CD14-positive monocyte (primary cell): ENCODE data around the gene CLIC1. TPM values are rescaled to one million over a fixed set of nuclear protein-coding genes. Genes with fewer than 3 reads are reported as not detected.

ENCODE experiments used
- DNase-seq, 3 donors: peaks; one replicate each; pipeline ENCODE4 v3.0.0-alpha.2; 2011 to 2022
- H2AFZ ChIP-seq: 2 replicates; pipeline ENCODE4 v1.6.0; 2012; ENCODE audit warnings: mild to moderate bottlenecking, low read depth, low read length, inconsistent platforms; ENCODE audit not compliant: insufficient read depth, poor library complexity, severe bottlenecking
- H3K27ac ChIP-seq, 2 donors: 1 replicate in 1 of 2; 2 replicates in 1 of 2; pipeline ENCODE4 v1.5.1; 2012 to 2013; ENCODE audit warnings: low read length in 2 of 2, control low read depth in 1 of 2, inconsistent platforms in 1 of 2, low read depth in 1 of 2, mild to moderate bottlenecking in 1 of 2
- H3K27me3 ChIP-seq, 2 donors: one replicate each; pipeline versions ENCODE4 v1.6.0 to v1.6.1; 2011 to 2013; ENCODE audit warnings: low read length in 2 of 2; ENCODE audit not compliant: control insufficient read depth in 2 of 2, insufficient read depth in 2 of 2
- H3K36me3 ChIP-seq, 2 donors: replicated peaks in 1 of 2; 1 replicate in 1 of 2; 2 replicates in 1 of 2; pipeline versions ENCODE4 v1.5.1 to v1.6.1; 2012 to 2013; ENCODE audit warnings: low read length in 2 of 2, control low read depth in 1 of 2, inconsistent platforms in 1 of 2, mild to moderate bottlenecking in 1 of 2; ENCODE audit not compliant: insufficient read depth in 2 of 2, control insufficient read depth in 1 of 2
- H3K4me1 ChIP-seq, 2 donors: 1 replicate in 1 of 2; 2 replicates in 1 of 2; pipeline versions ENCODE4 v1.5.1 to v1.6.1; 2012 to 2013; ENCODE audit warnings: low read length in 2 of 2, control low read depth in 1 of 2, inconsistent platforms in 1 of 2, mild to moderate bottlenecking in 1 of 2, moderate library complexity in 1 of 2; ENCODE audit not compliant: insufficient read depth in 2 of 2, control insufficient read depth in 1 of 2
- H3K4me2 ChIP-seq: replicated peaks from 2 replicates; pipeline ENCODE3; 2012; ENCODE audit warnings: low read length, moderate library complexity, mild to moderate bottlenecking; ENCODE audit not compliant: poor library complexity, severe bottlenecking; ENCODE audit errors: extremely low read depth
- H3K4me3 ChIP-seq, 3 experiments: fragments of 200-600 bp in 1 of 3; sonication (generic) in 1 of 3; replicated peaks in 1 of 3; 1 replicate in 2 of 3; 2 replicates in 1 of 3; pipeline ENCODE4 v1.5.1; 2011 to 2013; ENCODE audit warnings: low read length in 3 of 3, mild to moderate bottlenecking in 3 of 3, control low read depth in 2 of 3, low read depth in 2 of 3, inconsistent platforms in 1 of 3, moderate library complexity in 1 of 3
- H3K79me2 ChIP-seq: 2 replicates; pipeline ENCODE4 v1.6.0; 2012; ENCODE audit warnings: mild to moderate bottlenecking, control low read depth, inconsistent platforms, low read length, moderate library complexity; ENCODE audit not compliant: insufficient read depth
- H3K9ac ChIP-seq: 2 replicates; pipeline ENCODE4 v1.6.0; 2017; ENCODE audit warnings: low read length, mild to moderate bottlenecking; ENCODE audit not compliant: insufficient read depth, poor library complexity, severe bottlenecking
- H3K9me3 ChIP-seq, 2 donors: replicated peaks in 1 of 2; 1 replicate in 1 of 2; 2 replicates in 1 of 2; pipeline versions ENCODE4 v1.5.1 to v1.6.1; 2012 to 2013; ENCODE audit warnings: low read length in 2 of 2, control low read depth in 1 of 2; ENCODE audit not compliant: control insufficient read depth in 1 of 2, insufficient read depth in 1 of 2
- H4K20me1 ChIP-seq: 2 replicates; pipeline ENCODE4 v1.6.0; 2012; ENCODE audit warnings: mild to moderate bottlenecking, low read length, control low read depth, moderate library complexity; ENCODE audit not compliant: insufficient read depth
- H3K27ac Mint-ChIP-seq, 7 donors: one replicate each; pipeline ENCODE4 v1.8.0; 2020; ENCODE audit warnings: mild to moderate bottlenecking in 7 of 7, mixed read lengths in 7 of 7, moderate library complexity in 6 of 7, inconsistent platforms in 2 of 7
- H3K27me3 Mint-ChIP-seq, 3 donors: one replicate each; pipeline ENCODE4 v1.8.0; 2021 to 2022; ENCODE audit warnings: low read depth in 3 of 3, mild to moderate bottlenecking in 3 of 3, mixed read lengths in 3 of 3, moderate library complexity in 3 of 3, inconsistent platforms in 1 of 3
- H3K36me3 Mint-ChIP-seq, 2 donors: one replicate each; pipeline ENCODE4 v1.8.0; 2020; ENCODE audit warnings: mixed read lengths in 2 of 2, inconsistent platforms in 1 of 2, mild to moderate bottlenecking in 1 of 2
- H3K4me1 Mint-ChIP-seq: one replicate; pipeline ENCODE4 v1.8.0; 2020; ENCODE audit warnings: mild to moderate bottlenecking, mixed read lengths
- H3K4me3 Mint-ChIP-seq, 2 donors: one replicate each; pipeline ENCODE4 v1.8.0; 2020; ENCODE audit warnings: mild to moderate bottlenecking in 2 of 2, mixed read lengths in 2 of 2, moderate library complexity in 1 of 2
- H3K9me3 Mint-ChIP-seq, 7 donors: one replicate each; pipeline ENCODE4 v1.8.0; 2020 to 2022; ENCODE audit warnings: mixed read lengths in 7 of 7, mild to moderate bottlenecking in 6 of 7, moderate library complexity in 6 of 7, inconsistent platforms in 2 of 7
- CTCF ChIP-seq: fragments of 200-600 bp; IDR thresholded peaks from one replicate; pipeline ENCODE4 v1.8.0; 2022; ENCODE audit warnings: antibody characterized with exemption, mild to moderate bottlenecking
- WGBS: methylation state at CpG from one replicate; pipeline ENCODE4 v1.1.5; 2013; ENCODE audit warnings: missing lambda C conversion rate; ENCODE audit not compliant: insufficient coverage; 5-methylcytosine and 5-hydroxymethylcytosine counted together
- intact Hi-C, 2 donors: fragments of 100-400 bp; cut with micrococcal nuclease; formaldehyde crosslinking; loops; one replicate each; pipeline versions ENCODE4 v1.15.0 to v1.15.1; 2023
- polyA plus RNA-seq, 3 donors: library from polyadenylated mRNA; depleted of rRNA in 1 of 3; unstranded in 2 of 3; stranded (reverse) in 1 of 3; fragments of 300-500 nt in 2 of 3; fragments of >200 nt in 1 of 3; fragmentation: Illumina TruSeq in 2 of 3; gene quantifications; 1 replicate in 2 of 3; 2 replicates in 1 of 3; pipeline ENCODE4 v1.2.3, GENCODE V29; 2012 to 2021

CLIC1 gene
- polyA plus RNA-seq, 3 donors, result 676 to 1,304 (median 1,196) TPM

DNA sequence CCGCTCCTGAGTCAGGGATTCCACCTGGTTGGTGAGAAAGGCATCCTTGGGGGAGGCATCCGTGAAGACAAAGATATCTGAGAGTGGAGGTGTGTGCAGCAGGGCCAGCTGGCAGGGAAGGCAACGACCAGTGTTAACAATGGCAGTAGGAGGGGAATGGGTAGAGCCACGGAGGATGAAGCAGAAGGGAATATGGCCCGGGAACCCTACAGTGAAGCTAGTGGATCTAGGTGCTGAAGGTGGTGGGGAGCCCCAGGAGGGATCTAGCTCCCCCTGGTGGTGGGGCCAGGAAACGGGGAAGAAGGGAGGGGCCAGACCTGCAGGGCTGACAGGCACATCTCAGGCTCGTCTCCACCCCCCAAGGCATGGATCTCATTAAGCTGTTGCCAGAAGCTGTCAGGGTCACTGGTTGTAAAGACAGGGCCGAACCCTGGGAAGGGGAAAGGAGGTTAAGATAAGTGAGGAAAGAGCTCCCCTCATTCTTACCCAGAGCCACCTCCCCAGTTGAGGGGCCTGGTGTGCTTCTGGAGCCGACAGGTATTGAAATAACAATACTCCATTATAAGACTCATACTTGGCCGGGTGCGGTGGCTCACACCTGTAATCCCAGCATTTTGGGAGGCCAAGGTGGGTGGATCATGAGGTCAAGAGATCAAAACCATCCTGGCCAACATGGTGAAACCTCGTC lies 33.5 kb upstream of the CLIC1 start:
- no peaks in the 10 kb centered on the region for H3K27me3 ChIP-seq
- no peaks in the 10 kb centered on the region for H3K9me3 ChIP-seq
- WGBS, result 86% methylated on average over 3 of the region's 12 CpGs
- peak overlapping the region; percentile 59 for H3K4me2 ChIP-seq
- Mint-ChIP-seq H3K4me1 (peaks cover 29% of the 10 kb centered on the region), H3K36me3 (peaks cover 0 to 3% of the 10 kb centered on the region in 2 donors), H3K4me3 (no peak overlapping the region), H3K27me3 (peaks cover 0 to 11% (median 3%) of the 10 kb centered on the region in 3 donors), H3K27ac (peak overlapping the region; percentile 91 to 96 (median 94)), H3K9me3 (peaks cover 0 to 1% (median 0%) of the 10 kb centered on the region in 7 donors)
- H3K4me1 ChIP-seq, result peaks cover 29 to 30% of the 10 kb centered on the region in 2 donors
- H2AFZ ChIP-seq, result no peak overlapping the region
- intact Hi-C loops, result loop anchor here (2.0 to 5.0 kb wide), 5 partner anchors 25 to 93 kb away; partner anchors contain the start of gene VARS1 (in 1 of the 2)
- no peaks in the 10 kb centered on the region for H4K20me1 ChIP-seq
- TF ChIP-seq CTCF, result peak; percentile 78
- peak; percentile 66 to 79 (median 79) for DNase-seq
- H3K79me2 ChIP-seq, result no peaks in the 10 kb centered on the region
- H3K36me3 ChIP-seq, result no peaks in the 10 kb centered on the region
- H3K4me3 ChIP-seq, result peak overlapping the region in 1 of 3 experiments; percentile 55
- peak overlapping the region; percentile 82 to 88 for H3K27ac ChIP-seq
- no peak overlapping the region for H3K9ac ChIP-seq

DNA sequence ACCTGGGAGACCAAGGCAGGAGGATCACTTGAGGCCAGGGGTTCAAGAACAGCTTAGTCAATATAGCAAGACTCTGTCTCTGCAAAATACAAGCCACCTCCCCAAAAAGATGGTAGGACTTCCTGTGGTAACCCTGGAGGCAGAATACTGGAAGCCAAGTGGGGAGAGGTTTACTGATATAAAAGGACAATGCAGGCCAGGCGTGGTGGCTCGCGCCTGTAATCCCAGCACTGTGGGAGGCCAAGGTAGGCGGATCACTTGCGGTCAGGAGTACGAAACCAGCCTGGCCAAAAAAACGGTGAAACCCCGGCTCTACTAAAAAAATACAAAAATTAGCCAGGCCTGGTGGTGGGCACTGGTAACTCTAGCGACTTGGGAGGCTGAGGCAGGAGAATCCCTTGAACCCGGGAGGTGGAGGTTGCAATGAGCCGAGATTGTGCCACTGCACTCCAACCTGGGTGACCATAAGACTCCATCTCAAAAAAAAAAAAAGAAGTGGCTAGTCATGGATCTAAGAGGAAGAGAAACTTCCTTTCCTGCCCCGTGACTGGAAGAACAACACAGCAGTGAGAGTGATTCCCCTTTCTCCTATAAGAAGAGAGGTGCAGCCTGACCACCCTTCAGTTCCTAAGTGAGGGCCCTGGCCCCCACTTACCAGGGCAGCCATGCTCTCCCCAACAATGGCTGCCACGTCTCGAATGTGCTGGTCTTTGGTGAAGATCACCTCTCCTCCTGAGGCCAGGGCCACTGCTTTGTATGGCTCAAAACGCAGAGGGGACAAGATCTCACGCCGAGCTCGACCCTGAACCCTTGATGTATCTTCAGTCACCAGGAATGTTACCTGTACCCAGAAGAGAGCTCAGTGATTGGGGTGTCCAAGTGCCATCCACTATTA lies 32.3 kb upstream of the CLIC1 start:
- peak overlapping the region; percentile 59 for H3K4me2 ChIP-seq
- H3K36me3 Mint-ChIP-seq, result peaks cover 3 to 6% of the 10 kb centered on the region in 2 donors
- peak overlapping the region; percentile 27 to 71 for H3K4me3 Mint-ChIP-seq
- peak overlapping the region; percentile 41 for H3K9ac ChIP-seq
- peak overlapping the region; percentile 91 to 96 (median 94) for H3K27ac Mint-ChIP-seq
- H3K27me3 Mint-ChIP-seq, result peaks cover 0 to 11% (median 4%) of the 10 kb centered on the region in 3 donors
- no peaks in the 10 kb centered on the region for H3K36me3 ChIP-seq
- WGBS, result 76% methylated on average over 6 of the region's 18 CpGs
- peak overlapping the region in 1 of 3 experiments; percentile 55 for H3K4me3 ChIP-seq
- H3K9me3 Mint-ChIP-seq, result peaks cover 0 to 1% (median 0%) of the 10 kb centered on the region in 7 donors
- peak overlapping the region; percentile 68 for H2AFZ ChIP-seq
- intact Hi-C loops, result loop anchor here (2.0 to 5.0 kb wide), 5 partner anchors 26 to 91 kb away; partner anchors contain the start of gene VARS1 (in 1 of the 2)
- DNase-seq, result peak; percentile 73 to 91 (median 87)
- H3K4me1 Mint-ChIP-seq, result peaks cover 29% of the 10 kb centered on the region
- H3K9me3 ChIP-seq, result no peaks in the 10 kb centered on the region
- no peaks in the 10 kb centered on the region for H3K79me2 ChIP-seq
- H3K4me1 ChIP-seq, result peaks cover 29 to 30% of the 10 kb centered on the region in 2 donors
- no peaks in the 10 kb centered on the region for H4K20me1 ChIP-seq
- no peaks in the 10 kb centered on the region for H3K27me3 ChIP-seq
- H3K27ac ChIP-seq, result peak overlapping the region; percentile 82 to 88
- TF ChIP-seq CTCF, result no peak
